ENCODE results near the gene NOA1.

DNA sequence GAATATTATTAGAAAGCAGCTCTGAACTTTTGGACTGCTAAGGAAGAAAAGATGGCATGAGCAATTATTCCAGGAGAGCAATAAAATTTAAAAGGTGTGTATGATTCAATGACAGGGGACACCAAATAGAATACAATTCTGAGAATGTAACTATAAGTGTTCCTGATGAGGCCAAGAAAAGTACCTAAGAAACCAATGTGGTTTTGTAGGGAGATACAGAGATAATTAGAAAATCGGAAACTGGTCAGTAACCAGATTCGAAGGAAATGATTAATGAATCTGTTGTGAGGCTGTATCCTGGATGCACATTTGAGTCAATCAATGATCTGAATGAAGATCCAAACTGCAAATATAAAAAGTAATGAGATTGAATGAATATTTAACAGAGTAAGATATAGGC lies 6.0 kb downstream of the NOA1 start:
- TF ChIP-seq EZH2phosphoT487 (IDR thresholded peaks at IDR 0.05; ENCODE audit: insufficient read depth, low read depth) (no peak), EZH2 (IDR thresholded peaks at IDR 0.05; ENCODE audit: insufficient read depth, poor library complexity, severe bottlenecking) (no peak)
